ENCODE measurements around the gene SOCS3.

DNA sequence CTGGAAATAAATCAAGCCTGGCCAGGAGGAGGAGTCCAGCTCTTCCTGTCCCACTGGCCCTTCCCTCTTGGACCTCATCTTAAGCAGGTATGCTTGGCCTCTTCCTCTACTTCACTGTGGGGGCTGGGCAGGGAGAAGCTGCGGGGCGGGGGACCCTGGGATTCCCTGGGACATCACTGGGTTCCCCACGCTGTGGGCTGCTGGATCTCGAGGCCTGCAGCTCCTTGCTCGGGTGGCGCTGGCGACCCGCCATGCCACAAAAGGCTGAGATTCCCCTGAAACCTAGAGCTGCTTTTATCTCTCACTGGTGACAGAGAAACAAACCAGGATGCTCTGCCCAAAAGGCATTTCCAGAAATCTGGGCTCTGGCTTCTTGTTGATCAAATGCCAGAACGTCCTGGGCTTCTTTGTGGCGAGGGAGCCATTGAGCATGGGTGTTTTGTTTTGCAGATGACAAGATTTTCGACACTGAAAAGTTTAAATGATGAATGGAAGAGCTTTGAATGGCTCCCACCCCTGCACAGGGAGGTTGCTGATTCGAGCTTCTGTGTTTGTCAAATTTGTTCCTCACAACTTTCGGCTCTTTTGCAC, 10.0 kb upstream of the SOCS3 start:
- TF ChIP-seq, protein P1, sequence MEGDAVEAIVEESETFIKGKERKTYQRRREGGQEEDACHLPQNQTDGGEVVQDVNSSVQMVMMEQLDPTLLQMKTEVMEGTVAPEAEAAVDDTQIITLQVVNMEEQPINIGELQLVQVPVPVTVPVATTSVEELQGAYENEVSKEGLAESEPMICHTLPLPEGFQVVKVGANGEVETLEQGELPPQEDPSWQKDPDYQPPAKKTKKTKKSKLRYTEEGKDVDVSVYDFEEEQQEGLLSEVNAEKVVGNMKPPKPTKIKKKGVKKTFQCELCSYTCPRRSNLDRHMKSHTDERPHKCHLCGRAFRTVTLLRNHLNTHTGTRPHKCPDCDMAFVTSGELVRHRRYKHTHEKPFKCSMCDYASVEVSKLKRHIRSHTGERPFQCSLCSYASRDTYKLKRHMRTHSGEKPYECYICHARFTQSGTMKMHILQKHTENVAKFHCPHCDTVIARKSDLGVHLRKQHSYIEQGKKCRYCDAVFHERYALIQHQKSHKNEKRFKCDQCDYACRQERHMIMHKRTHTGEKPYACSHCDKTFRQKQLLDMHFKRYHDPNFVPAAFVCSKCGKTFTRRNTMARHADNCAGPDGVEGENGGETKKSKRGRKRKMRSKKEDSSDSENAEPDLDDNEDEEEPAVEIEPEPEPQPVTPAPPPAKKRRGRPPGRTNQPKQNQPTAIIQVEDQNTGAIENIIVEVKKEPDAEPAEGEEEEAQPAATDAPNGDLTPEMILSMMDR (IDR thresholded peaks at IDR 0.05; ENCODE audit: low read length) = no peak
- TF ChIP-seq EZH2 (IDR thresholded peaks at IDR 0.05; ENCODE audit: borderline replicate concordance, low read length) = no peak
